HepG2 (cell line): ENCODE measurements around the gene TUBB. TPM values are rescaled to one million over a fixed set of nuclear protein-coding genes. Genes with fewer than 3 reads are reported as not detected.

ENCODE experiments used
- ATF5 ChIP-seq: sonication (generic); formaldehyde crosslinking; IDR thresholded peaks from 2 replicates; pipeline ENCODE4 v1.4.0; 2020; ENCODE audit warnings: mild to moderate bottlenecking, low read depth, missing genetic modification reagents
- HMGA1 ChIP-seq: sonication (generic); formaldehyde crosslinking; conservative IDR thresholded peaks from 2 replicates; pipeline ENCODE4 v1.4.0; 2020; ENCODE audit warnings: missing genetic modification reagents
- IKZF5 ChIP-seq: IDR thresholded peaks from 2 replicates; pipeline ENCODE4 v1.6.1; 2018; ENCODE audit warnings: missing genetic modification reagents, mild to moderate bottlenecking, missing compliant biosample characterization
- JARID2 ChIP-seq: sonication (generic); formaldehyde crosslinking; IDR thresholded peaks from 2 replicates; pipeline ENCODE4 v1.8.1; 2023; ENCODE audit warnings: missing genetic modification reagents, inconsistent platforms; ENCODE audit not compliant: insufficient replicate concordance
- MED1 ChIP-seq: sonication (generic); formaldehyde crosslinking; IDR thresholded peaks from 2 replicates; pipeline ENCODE4 v1.4.0; 2020; ENCODE audit warnings: missing genetic modification reagents
- PITX1 ChIP-seq: sonication (generic); formaldehyde crosslinking; IDR thresholded peaks from 2 replicates; pipeline ENCODE4 v1.5.1; 2020; ENCODE audit warnings: mild to moderate bottlenecking, missing genetic modification reagents
- ZNF75D ChIP-seq: sonication (generic); formaldehyde crosslinking; IDR thresholded peaks from 2 replicates; pipeline ENCODE4 v1.8.1; 2023; ENCODE audit warnings: missing genetic modification reagents, mild to moderate bottlenecking, borderline replicate concordance
- polyA plus RNA-seq, 8 experiments: library from polyadenylated mRNA; depleted of rRNA in 3 of 8; stranded (reverse) in 7 of 8; unstranded in 1 of 8; fragments of >200 nt; fragmentation: Illumina TruSeq in 4 of 8; extraction: Trizol in 4 of 8; gene quantifications; 2 replicates each; pipeline versions ENCODE4 v1.2.1 to v1.2.3, GENCODE V29; 2011 to 2016; ENCODE audit warnings: low read depth in 4 of 8, missing spikeins in 1 of 8, mixed read lengths in 1 of 8; ENCODE audit not compliant: insufficient read depth in 1 of 8
- total RNA-seq, 5 experiments: library from RNA; depleted of rRNA; stranded (reverse); fragments of >200 nt; fragmentation: Illumina TruSeq; extraction: Trizol; gene quantifications; 2 replicates each; pipeline ENCODE4 v1.2.3, GENCODE V29; 2016; ENCODE audit warnings: low read depth in 1 of 5
- TF ChIP-seq, protein P1 (sequence below): sonication (generic); formaldehyde crosslinking; IDR thresholded peaks from 2 replicates; pipeline ENCODE4 v1.5.1; 2020; ENCODE audit warnings: mild to moderate bottlenecking, missing genetic modification reagents, moderate library complexity
- TF ChIP-seq, protein P2 (sequence below): sonication (generic); formaldehyde crosslinking; IDR thresholded peaks from 2 replicates; pipeline ENCODE4 v1.4.0; 2020; ENCODE audit warnings: mild to moderate bottlenecking, missing genetic modification reagents
- TF ChIP-seq, protein P3 (sequence below): sonication (generic); formaldehyde crosslinking; IDR thresholded peaks from 2 replicates; pipeline ENCODE4 v1.5.0; 2020; ENCODE audit warnings: mild to moderate bottlenecking, missing genetic modification reagents

TUBB gene
- total and polyA plus RNA-seq, 2 of the 13 experiments (the other 11 are each of a cell fraction or from before 2014, with no cell fraction given): 911 to 1,163 TPM

- TF ChIP-seq, protein P1, sequence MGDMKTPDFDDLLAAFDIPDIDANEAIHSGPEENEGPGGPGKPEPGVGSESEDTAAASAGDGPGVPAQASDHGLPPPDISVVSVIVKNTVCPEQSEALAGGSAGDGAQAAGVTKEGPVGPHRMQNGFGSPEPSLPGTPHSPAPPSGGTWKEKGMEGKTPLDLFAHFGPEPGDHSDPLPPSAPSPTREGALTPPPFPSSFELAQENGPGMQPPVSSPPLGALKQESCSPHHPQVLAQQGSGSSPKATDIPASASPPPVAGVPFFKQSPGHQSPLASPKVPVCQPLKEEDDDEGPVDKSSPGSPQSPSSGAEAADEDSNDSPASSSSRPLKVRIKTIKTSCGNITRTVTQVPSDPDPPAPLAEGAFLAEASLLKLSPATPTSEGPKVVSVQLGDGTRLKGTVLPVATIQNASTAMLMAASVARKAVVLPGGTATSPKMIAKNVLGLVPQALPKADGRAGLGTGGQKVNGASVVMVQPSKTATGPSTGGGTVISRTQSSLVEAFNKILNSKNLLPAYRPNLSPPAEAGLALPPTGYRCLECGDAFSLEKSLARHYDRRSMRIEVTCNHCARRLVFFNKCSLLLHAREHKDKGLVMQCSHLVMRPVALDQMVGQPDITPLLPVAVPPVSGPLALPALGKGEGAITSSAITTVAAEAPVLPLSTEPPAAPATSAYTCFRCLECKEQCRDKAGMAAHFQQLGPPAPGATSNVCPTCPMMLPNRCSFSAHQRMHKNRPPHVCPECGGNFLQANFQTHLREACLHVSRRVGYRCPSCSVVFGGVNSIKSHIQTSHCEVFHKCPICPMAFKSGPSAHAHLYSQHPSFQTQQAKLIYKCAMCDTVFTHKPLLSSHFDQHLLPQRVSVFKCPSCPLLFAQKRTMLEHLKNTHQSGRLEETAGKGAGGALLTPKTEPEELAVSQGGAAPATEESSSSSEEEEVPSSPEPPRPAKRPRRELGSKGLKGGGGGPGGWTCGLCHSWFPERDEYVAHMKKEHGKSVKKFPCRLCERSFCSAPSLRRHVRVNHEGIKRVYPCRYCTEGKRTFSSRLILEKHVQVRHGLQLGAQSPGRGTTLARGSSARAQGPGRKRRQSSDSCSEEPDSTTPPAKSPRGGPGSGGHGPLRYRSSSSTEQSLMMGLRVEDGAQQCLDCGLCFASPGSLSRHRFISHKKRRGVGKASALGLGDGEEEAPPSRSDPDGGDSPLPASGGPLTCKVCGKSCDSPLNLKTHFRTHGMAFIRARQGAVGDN (CRISPR knock-in tag): no peak
- TF ChIP-seq HMGA1 (CRISPR knock-in tag) (no peak), JARID2 (no peak), ZNF75D (CRISPR knock-in tag) (0 out of 2 replicates have a peak, but pooled peaks have one; percentile 19), IKZF5 (CRISPR knock-in tag) (no peak), PITX1 (CRISPR knock-in tag) (no peak), MED1 (CRISPR knock-in tag) (0 out of 2 replicates have a peak, but pooled peaks have one; percentile 5), ATF5 (no peak)
- TF ChIP-seq, protein P2, sequence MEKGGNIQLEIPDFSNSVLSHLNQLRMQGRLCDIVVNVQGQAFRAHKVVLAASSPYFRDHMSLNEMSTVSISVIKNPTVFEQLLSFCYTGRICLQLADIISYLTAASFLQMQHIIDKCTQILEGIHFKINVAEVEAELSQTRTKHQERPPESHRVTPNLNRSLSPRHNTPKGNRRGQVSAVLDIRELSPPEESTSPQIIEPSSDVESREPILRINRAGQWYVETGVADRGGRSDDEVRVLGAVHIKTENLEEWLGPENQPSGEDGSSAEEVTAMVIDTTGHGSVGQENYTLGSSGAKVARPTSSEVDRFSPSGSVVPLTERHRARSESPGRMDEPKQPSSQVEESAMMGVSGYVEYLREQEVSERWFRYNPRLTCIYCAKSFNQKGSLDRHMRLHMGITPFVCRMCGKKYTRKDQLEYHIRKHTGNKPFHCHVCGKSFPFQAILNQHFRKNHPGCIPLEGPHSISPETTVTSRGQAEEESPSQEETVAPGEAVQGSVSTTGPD (CRISPR knock-in tag): no peak
- TF ChIP-seq, protein P3, sequence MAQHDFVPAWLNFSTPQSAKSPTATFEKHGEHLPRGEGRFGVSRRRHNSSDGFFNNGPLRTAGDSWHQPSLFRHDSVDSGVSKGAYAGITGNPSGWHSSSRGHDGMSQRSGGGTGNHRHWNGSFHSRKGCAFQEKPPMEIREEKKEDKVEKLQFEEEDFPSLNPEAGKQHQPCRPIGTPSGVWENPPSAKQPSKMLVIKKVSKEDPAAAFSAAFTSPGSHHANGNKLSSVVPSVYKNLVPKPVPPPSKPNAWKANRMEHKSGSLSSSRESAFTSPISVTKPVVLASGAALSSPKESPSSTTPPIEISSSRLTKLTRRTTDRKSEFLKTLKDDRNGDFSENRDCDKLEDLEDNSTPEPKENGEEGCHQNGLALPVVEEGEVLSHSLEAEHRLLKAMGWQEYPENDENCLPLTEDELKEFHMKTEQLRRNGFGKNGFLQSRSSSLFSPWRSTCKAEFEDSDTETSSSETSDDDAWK: no peak
Measured at GRCh38 chr6:30686009-30686907, 33.9 kb upstream of the TUBB start, which contains the start of gene PPP1R18 (continued).
